SIG-M5 (cell line): Measurements from ENCODE around the gene FIS1.

Experiments used
- DNase-seq: peaks from one replicate; lab custom pipeline; 2025; lab: John Stamatoyannopoulos, UW

Gene FIS1

DNA sequence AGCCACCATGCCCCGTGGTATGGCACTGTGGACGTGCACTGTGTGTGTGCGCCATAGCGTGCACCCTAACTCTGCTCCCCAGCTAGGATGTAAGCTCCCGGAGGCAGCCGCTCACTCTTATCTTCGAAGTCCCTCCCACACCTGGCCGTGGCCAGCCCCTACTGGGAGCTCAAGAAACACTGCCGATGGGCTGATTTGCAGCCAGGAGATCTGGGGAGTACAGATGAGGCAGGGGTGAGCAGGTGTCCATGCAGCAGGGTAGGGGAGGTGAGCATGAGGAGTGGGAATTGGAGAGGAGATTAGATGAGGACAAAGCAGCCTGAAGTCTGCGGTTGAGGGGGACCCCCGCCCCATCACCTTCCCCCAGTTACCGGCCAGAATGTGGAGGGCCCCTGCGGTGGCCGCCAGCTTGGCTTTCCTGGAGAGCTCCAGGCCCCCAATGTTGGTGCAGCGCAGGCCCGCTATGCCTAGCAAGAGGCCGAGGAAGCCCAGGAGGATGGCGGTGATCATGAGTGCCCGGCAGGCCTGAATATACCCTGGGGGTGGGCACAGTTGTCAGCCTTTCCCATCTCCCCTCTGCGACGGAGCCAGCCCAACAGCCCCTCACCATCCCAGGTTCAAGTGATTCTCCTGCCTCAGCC, 10.9 kb downstream of the FIS1 start:
- no peak for DNase-seq

DNA sequence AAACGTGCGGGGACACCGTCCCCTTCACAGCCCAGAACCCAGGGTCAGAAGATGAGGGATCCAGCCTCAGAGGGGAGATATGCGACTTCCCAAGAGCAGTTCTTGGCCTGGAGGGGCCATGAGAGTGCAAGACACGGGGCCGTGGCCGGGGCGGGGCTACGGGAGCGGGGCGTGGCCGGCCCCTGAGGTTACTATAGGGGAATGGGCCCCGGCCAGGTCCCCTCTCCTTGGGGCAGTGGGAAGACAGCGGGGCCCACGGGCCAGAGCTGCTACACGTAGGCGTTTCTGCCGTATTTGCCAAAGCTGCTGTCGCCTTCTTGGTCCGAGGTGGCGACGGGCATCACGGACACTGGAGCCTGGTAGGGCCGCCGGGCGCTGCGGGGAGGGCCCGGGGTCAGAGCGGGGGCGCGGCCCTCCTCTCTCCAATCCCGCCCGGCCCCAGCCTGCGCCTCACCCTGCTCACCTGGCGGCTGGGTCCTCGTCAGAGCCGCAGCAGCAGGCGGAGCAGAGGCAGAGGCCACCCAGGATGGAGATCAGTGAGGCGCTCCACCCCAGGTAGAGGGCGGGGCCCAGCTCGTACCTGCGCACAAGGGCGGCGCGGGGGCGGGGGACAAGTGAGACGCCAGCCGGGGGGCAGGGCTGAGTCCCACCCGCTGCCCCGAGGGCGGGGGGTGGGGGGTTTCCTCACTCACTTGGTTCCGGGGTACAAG, 12.6 kb downstream of the FIS1 start:
- no peak for DNase-seq

DNA sequence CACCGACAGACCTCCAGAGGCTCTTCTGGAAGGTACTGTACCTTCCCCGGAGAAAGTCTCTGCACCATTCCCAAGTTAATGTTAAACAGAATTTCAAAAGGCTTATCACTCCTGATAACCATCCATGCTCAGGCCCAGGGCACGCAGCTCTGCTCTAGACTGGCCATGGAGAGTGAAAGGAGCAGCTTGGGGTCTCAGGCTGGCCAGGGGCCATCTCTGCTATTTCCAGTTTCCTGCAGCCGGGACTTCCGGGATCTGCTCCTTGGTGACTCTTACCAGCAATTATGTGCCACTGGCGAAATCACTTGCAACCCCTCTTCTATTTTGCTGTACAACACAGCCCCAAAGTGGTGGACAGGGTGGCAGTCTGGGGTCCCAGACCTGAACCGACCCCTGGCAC, 13.2 kb downstream of the FIS1 start:
- DNase-seq: no peak

DNA sequence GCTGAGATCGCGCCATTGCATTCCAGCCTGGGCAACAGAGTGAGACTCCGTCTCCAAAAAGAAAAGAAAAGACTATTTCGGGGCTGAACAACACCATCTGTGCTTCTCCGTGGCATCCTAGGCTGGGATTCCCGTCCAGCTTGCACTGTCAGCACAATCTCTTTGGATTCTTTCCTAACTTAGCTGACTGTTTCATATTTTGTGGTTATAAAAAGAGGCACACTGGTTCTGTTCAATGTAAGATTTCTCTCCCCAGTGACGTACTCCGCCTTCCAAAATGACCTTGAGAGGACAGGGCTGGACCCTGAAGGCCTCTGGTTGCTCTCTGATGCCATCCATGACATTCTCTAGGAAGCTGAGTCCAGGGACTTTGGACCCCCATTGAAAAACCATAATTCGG, 18.2 kb downstream of the FIS1 start:
- DNase-seq: no peak

DNA sequence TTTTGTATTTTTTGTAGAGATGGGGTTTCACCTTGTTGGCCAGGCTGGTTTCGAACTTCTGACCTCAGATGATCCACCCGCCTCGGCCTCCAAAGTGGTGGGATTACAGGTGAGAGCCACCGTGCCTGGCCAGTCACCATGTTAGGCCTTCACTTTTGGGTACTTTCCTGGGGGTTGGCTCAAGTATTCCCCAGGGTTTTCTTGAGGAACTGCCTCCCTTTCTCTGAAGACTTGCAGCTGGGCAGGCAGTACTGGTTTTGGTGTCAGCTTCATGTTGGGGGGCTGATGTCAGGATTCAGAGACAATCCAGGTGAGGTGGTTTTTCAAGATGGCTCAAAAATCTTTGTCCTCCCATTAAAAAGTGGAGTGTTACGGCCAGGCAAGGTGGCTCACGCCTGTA, 19.2 kb downstream of the FIS1 start:
- no peak for DNase-seq

DNA sequence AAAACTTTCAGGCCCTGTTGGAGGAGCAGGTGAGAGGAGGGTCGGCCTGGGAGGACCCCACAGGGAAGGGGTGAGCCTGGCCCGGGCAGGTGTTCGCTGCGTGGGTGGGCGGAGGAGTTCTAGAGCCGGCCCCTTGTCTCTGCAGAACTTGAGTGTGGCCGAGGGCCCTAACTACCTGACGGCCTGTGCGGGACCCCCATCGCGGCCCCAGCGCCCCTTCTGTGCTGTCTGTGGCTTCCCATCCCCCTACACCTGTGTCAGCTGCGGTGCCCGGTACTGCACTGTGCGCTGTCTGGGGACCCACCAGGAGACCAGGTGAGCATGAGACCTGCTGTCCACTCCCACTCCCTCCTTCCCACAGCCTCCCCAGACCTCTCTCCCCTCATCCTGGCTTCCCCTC, 21.4 kb downstream of the FIS1 start:
- no peak for DNase-seq

DNA sequence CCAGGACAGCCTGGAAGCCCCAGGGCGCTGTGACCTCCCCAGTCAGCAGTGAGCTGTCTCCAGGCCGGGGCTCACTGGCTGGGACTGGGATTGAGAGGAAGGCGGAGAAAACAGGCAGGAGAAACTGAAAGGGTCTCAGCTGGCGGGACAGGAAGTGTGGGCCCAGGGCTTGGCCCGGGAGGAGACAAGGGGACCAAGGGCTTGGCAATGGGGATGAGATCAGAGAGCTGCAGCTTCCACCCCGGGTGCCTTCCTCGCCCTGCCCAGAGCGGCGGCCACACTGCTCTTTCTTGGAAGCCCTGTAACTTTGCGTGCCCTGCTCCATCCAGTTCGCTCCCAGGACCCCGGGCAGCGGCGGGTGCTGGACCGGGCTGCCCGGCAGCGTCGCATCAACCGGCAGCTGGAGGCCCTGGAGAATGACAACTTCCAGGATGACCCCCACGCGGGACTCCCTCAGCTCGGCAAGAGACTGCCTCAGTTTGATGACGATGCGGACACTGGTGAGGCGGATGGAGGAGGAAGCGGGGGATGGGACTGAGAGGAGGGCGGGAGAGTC, 22.5 kb downstream of the FIS1 start:
- DNase-seq: no peak

DNA sequence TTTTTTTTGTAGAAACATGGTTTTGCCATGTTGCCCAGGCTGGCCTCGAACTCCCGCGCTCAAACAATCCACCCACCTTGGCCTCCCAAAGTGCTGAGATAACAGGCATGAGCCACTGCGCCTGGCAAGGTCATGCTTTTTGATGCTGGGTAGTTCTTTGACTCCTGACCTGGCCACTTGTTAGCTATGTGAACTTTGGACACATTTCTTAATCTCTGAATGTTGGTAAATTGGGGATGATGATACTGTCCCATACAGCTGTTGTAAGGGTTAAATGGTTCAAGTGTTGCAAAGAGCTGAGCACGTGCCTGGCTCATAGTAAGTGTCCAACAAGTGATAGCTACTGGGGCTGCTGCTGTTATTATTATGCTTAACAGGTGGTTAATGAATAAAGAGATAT, 24.6 kb downstream of the FIS1 start:
- DNase-seq: no peak

DNA sequence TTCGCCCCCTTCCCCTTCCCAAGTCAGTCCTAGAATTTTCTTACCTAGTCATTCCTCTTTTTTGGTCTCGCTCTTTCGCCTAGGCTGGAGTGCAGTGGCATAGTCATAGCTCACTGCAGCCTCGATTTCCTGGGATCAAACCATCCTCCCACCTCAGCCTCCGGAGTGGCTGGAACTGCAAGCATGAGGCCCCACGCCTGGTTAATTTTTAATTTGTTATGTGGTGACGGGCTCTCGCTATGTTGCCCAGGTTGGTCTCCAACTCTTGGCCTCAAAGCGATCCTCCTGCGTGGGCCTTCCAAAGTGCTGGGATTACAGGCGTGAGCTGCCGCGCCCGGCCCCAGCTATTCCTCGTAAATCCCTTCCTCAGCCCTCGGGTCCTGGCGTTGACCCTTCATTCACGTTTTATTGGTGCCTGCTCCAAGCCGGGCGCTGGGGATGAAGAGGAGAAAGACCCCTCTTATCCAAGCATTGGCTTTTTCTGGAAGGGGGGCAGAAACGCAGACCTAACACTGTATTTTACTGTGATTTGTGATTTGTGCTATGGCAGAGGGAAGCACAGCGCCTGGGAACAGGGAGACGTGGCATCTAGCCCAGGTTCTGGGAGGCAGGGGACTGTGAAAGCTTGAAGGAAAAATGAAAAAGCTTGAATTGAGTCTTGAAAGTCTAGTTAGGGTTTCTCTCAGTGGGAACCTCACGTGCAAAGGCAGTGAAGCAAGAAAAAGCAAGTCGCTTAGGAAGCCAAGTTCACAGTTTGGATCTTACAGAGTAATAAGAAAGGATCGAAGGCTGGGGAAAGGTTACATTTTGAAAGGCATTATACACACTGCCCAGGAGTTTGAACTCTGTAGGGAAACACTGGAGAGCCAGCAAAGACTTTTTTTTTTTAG, 26.4 kb downstream of the FIS1 start:
- no peak for DNase-seq

DNA sequence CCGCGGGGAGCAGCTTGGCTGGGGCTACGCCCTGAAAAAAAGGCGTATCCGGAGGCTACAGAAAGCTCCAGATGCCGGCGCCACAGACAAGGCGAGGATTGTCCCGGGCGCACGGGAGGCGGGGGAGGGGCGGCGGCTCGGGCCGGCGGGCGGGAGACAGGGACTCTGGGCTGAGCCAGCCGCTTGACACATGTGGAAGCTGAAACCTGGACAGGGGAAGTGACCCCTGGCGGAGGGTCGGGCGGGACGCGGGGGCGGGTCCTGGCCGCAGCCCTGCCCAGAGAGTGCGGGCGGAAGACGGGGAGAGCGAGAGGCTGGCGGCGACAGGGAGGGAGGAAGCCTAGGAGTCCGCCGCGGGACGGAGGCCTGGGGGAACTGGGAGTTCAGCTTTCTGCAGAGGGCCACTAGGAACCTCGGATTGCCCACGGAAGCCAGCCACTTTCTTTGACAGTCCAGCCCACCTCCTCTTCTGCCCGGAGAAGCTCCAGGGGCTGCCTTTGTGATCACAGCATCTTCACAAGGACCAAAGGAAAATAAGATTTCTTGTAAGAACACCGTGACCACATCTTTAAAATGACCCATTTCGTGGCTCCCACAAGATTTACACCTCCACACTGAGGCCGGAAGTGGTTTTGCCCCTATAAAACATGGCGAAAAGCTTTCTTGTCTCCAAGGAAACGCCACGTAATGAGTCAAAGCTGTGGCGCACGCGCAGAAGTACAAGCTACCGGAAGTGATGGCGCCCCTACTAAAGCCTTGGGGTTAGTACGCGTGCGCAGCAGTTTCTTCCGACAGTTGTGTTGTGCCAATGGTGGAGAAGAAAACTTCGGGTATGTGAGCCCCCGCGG, 27.3 kb downstream of the FIS1 start, which contains the start of the genes PLOD3 and ZNHIT1:
Gene PLOD3 (minus strand): TSS at position 194 of the 848 bp plus-strand sequence. CDS start 307 bp downstream, outside the sequence.
Gene ZNHIT1 (plus strand): TSS at position 778 of the 848 bp plus-strand sequence. CDS start 31 bp downstream, at position 809.
- DNase-seq: peak; percentile 68

DNA sequence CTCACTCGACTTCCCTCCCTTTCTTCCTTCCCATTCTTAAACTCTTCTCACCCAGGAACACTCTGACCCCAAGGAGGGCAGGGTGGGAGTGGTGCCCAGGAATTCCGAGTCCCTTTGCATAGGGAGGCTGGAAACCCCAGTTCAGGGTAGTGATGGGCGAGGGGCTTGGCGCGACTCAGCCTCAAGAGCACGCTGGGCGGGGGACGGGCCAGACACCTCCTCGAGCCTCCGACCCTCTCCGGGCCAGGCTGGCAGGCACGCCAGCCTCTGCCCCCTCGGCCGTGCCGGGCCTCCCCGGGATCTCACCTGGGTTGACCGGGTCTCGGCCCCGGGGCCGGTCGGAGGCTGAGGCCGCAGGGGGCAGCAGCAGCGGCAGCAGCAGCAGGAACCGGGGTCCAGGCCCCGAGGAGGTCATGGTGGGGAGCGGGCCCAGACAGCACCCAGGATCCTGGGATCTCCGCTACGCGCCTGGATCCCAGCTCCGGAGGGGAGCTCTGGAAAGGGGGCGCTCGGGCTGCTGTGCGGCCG, 28.0 kb downstream of the FIS1 start:
- DNase-seq: no peak

DNA sequence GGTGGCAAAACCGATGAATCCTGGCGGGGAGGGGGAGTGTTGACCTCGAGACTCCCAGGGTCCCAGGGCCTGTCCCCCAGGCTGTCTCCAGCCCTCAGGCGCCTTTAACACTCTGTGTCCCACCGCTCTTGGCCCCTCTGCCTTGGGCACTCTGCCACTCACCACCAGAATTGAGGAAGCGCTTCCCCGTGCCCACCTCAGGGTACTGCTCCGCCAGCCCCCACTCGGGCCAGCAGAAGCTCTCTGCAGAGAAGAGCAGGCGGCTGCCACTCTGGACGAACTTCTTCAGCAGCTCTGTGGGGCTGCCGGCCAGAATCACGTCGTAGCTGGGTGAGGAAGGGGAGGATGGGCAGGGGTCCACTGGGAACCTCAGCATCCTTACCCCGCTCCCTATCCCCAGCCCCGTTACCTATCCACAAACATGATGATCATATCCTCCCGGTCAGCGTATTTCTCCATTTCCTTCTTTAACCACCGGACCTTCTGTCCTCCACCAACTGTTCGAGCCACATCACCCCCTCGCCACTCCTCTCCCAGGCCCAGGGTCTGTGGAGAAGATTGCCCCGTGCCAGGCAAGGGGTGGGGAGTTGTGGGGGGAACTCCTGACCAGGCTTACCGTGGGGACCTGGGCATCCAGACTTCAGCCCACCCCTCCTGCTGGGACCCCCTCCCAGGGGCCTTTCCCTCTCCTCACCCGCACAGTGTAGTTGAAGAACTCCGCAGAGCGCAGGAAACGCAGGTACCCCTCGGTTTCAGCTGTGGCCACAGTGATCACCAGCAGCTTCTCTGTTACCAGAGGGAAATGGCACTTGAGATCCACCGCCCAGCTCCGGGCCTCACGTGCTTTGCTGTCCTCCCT, 28.7 kb downstream of the FIS1 start:
- no peak for DNase-seq

DNA sequence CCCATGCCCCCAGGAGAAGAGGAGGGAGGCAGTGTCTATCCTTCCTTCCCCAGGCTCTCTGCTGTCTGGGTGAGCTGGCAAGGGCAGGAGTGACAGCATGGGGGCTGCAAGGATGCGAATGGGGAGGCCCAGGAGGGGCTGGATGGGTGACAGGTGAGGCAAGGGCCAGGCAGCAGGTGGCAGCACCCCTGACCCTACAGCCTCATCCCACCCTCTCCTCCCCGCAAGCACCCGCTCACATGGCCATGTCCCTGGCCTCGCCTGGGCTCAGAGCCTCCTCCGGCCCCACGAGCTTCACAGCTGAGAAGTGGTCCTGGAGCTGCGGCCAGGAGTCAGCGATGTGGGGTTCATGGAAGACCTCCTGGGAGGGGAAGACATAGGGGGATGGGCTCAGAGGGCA, 32.9 kb downstream of the FIS1 start:
- DNase-seq: no peak

DNA sequence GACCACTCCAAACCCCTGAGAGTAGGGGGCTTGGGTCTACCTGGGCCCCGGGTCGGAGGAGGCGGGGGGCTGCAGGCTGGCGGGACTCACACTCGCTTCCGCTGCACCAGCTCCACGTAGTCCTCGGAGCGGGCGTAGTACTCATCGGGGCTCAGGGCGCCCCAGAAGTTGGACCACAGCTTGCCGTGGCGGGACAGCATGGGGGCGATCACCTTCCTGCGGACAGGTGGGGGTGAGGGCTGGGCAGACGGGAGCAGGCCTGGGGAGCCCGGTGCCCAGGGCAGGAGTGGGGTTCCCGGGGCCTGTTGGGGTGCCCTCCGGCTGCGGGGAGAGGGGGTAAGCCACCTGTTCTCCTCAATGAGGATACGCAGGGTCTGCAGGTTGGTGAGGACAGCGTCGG, 33.4 kb downstream of the FIS1 start:
- DNase-seq: no peak

DNA sequence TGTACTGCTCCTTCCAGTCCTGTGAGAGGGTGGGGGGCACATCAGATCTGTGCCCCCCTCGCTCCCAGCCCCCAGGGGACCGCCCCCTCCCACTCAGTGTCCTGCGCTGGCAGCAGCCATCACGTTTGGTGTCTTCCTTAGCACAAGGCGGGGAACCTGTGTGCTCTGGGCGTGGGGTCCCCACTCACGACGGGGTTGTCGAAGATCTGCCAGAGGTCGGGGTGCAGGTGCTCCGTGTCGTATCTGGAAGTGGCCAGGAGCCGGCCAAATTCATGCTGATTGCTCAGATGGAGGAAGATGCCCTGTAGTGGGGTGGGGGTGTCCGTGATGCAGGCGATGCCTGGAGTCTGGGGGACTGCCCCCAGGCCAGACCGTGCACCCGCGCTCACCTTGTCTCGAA, 34.7 kb downstream of the FIS1 start:
- DNase-seq: no peak

DNA sequence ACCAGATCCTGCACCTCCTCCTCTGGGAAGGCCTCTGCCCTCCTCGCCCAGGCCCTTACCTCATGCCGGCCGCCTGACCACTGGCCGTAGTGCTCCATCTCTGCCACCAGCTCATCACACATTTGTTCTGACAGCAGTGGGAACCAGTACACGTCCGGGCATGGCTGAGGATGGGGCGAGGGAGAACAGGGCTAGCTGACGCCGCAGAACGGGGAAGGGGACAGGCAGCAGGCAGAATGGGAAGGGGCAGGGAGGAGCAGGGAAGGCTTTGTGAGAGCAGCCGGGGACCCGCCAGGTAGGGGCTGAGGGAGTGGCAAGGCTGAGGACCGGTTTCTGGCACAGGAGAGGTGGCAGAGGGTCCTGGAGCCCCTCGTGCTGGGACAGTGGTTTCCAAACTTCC, 36.1 kb downstream of the FIS1 start:
- DNase-seq: no peak

DNA sequence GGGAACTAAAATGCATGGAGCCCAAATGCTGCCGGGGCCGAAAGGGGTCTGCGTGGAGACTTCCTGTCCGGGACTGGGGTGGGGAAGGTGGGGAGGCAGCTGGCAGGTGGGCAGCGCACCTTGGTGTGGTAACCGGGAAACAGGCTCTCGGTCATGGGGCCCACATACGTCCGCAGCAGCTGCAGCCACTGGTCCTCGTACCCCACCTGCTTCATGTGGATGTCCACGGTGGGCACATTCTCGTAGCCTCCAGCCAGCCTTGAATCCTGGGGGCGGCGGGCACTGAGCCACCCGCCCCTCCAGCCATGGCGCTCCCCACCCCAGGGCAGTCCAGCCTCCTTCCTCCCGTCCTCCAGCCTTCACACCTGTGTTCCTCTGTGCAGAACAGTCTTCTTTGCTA, 37.4 kb downstream of the FIS1 start:
- DNase-seq: no peak

DNA sequence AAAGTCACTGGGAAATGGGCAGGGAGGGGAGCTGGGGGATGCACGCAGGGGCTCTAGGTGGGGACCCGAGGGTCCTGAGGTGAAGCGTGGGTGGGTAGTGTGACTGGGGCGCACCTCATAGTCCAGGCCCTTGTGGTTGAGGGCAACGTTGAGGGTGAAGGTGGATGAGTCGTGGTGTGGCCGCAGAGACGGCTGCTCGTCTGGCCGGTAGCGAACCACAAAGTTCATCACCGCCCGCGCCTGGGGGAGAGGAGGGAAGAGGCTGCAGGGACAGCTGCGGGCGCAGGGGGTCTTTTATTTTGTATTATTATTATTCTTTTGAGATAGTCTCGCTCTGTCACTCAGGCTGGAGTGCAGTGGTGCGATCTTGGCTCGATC, 38.2 kb downstream of the FIS1 start:
- DNase-seq: no peak

DNA sequence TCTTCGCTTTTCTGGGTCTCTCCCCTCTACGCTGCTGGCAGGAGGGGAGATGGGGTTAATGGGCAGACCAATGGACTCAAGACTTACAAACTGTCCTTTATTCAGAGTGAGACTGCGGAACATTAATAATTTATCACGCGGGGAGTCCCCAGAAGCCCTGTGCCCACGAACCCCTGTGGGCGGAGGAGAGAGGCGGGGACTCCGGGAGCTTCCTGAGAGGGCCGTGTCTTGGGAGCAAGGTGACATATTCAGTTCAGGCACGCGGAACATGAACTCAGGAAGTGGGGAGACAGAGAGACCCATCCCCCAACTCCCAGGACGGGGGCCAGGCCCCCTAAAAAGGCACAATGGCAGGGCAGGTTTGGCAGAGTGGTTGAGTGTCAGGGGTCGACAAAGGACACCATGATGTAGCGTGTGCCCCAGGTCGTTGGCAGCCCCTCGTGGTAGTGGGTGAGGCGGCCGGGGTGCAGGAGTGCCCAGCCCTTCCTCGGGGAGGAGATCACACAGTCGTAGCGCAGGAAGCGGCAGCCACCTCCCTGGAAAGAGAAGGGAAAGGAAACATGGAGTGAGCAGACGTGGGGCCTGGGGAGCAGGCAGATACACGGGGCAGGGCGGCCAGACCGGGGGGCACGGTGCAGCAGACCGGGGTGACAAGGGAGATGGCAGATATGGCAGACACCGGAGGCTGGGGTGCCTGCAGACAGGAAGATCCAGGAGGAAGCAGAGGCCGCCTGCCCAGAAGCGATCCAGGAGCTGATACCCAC, 38.8 kb downstream of the FIS1 start:
- DNase-seq: no peak
